Activated gamma-delta T cell (primary cell): Measurements from ENCODE around the gene BAK1.
"Not testable (repeated sequence)": the region's sequence is repeated elsewhere in the genome, so short reads cannot be mapped to it uniquely, and the experiment has no call there.

Source experiments
- DNase-seq: peaks from one replicate; lab custom pipeline; 2025; lab: John Stamatoyannopoulos, UW

Gene BAK1

GRCh38 chr6:33607784-33608161 is 27.7 kb upstream of the BAK1 start:
- no peak for DNase-seq

DNA sequence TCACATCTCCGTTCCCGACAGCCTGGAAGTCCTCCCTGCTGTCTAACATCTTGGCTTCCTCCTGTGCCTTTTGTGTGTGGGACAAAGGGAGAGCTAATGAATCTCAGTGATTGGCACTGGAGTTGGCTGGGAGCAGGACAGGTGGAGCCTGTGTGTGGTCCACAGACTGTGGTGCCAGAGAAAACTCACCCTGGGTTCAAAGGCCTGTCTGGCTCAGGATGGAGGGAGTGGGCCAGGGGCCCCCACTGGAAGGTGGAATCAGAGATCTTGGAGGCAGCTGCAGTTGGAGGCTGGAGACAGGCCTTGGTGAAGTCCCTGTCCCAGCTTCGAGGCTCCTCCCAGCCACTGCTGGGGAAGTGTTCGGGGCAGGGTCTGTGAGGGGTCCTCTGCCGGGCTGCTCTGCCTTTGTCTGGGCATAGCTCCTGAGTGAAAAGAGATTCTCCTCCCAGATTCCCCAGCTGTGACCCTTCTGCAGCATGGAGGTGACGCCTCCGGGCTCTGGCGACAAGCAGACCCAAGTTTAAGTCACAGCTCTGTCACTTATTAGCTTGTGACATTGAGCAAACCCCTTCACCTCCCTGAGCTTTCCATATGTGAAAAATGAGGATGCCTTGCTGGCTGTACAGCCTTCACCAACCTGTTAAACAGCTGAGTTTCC is 27.2 kb upstream of the BAK1 start:
- DNase-seq = no peak

DNA sequence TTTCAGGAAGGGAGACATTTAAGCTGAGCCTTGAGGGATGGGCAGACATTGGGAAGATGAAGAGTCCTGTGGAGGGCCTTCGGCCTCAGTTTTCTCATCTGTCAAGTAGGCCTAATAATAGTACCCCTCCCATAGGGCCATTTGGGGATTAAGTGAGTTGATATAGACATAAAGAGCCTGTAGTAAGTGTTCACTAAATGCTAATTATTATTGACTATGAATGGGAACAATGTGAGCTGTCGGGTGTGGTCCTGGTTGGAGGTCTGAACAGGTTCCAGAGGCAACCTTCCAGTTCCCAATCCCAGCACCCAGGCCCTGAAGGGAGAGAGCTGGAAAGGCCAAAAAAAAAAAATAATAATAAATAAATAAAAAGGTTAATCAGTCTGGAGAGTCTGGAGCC is 26.6 kb upstream of the BAK1 start:
- no peak for DNase-seq

- DNase-seq = no peak
Observed at GRCh38 chr6:33604941-33605854, 25.1 kb upstream of the BAK1 start.

GRCh38 chr6:33602180-33602579 is 22.1 kb upstream of the BAK1 start:
- no peak for DNase-seq

- no peak for DNase-seq
Observed at GRCh38 chr6:33600761-33601160, 20.7 kb upstream of the BAK1 start.

GRCh38 chr6:33599413-33599938 is 19.4 kb upstream of the BAK1 start:
- DNase-seq = no peak

GRCh38 chr6:33597551-33598322 is 17.7 kb upstream of the BAK1 start:
- no peak for DNase-seq

DNA sequence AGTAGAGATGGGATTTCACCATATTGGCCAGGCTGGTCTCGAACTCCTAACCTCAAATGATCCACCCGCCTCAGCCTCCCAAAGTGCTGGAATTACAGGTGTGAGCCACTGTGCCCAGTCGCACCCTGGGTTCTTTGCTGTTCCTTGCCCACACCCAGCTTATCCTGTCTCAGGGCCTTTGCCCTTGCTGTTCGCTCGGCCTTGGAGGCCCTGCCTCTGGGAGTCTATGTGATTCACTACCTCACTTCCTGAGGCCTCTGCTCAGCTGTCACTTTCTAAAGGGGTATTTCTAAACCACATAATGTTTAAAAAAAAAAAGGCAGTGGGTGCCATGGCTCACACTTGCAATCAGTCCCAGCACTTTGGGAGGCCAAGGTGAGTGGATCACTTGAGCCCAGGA is 16.8 kb upstream of the BAK1 start:
- DNase-seq = not testable (repeated sequence)

DNA sequence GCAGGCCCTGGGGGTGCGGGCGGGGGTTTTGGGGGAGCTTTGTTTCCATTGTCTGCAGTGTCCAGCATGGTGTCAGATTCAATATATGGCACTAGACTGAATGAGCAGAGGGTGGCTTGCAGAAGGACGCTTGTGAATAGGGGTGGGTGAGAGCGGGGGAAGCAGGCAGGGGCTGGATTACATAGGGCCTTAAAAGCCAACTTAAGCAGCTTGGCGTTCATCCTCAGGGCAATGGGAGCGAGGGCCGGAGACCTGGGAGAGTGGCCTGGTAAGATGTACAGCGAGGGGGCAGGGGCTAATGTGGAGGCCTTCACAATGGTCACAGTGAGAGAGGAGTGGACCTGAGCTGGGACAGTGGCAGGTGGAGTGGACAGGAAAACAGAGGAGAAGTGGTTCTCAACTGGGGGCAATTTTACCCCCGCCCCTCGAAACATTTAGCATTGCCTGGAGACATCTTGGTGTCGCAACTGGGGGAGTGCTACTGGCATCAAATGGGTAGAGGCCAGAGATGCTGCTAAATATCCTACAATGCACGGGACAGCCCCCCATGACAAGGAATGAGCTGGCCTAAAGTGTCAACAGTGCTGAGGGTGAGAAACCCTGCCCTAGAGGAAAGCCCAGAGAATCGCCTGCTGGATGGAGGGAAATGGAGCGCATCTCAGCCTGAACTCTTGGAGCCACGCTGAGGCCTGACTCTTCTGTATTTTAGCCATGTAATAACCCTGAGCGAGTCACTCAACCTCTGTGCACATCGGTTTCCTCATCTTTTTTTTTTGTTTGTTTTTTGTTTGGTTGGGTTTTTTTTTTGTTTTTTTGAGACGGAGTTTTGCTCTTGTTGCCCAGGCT is 15.1 kb upstream of the BAK1 start:
- DNase-seq = no peak

DNA sequence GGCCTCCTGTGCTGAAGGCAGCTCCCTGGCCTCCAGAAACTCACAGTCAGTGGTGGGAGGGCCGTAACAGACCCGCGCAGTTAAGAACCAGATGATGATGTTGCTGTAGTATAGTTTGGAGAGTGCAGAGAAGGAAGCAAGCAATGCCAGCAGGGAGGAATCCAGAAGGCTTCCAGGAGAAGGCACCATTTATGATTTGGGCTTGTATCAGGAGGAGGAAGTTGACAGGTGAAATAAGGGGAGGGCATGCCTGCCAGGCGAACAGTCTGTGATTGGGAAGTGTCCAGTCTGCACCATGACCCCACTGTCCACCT is 13.3 kb upstream of the BAK1 start:
- DNase-seq = no peak

GRCh38 chr6:33592595-33593413 is 12.7 kb upstream of the BAK1 start:
- peak; percentile 23 for DNase-seq

GRCh38 chr6:33592280-33592594 is 12.2 kb upstream of the BAK1 start:
- no peak for DNase-seq

DNA sequence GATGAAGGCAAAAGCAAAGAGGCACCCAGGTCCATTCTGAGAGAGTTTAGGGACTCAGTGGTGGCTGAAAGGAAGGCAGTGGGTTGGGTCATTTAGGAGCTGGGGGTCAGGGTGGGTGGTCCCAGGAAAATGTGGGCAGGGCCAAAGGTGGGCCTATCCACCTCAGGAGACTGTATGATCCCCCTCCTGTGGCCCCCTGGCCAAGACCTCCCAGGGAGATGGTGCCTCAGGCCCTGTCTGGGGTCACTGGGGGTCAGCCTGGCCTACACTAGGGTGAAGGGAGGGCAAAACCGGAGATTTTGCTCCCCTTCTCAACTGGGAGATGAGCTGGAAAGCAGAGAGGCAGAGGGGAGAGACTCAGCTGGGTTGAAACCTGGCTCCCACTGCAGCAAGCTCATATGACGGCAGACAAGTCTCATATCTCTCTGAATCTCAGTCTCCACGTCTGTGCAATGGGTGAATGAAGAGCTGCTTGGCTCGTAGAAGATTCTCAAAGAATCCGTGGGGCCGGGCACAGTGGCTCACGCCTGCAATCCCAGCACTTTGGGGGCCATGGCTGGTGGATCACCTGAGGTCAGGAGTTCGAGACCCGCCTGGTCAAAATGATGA is 11.5 kb upstream of the BAK1 start:
- DNase-seq = no peak

DNA sequence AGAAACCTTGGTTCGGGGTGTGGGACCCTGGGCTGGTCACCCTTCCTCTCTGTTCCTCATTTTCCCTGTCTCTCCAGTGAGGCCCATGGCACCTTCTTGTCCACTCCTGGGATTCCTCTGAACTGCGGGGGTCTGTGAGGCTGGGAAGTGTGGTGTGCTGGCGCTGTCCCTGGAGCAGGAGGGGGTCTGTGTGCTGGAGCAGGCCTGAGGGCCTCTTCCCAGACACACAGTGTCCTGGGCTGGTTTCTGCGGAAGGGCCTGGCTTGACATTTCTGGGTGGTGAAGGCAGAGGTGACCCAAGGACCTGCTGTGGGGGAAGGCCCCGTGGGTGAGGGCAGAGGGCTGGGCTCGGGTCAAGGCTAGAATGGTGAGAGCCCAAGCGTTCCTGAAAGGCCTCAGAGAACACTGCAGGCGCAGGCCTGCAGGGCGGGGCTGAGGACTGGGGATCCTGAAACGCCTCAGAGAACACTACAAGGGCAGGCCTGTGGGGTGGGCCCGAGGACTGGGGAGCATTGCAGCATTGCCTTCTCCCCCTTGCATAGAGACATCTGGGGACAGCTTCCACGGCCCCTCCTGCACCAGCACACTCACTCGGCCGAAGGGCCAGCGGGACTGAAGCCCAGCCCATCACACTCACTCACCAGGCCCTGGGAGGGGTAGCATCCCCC is 10.6 kb upstream of the BAK1 start:
- no peak for DNase-seq

DNA sequence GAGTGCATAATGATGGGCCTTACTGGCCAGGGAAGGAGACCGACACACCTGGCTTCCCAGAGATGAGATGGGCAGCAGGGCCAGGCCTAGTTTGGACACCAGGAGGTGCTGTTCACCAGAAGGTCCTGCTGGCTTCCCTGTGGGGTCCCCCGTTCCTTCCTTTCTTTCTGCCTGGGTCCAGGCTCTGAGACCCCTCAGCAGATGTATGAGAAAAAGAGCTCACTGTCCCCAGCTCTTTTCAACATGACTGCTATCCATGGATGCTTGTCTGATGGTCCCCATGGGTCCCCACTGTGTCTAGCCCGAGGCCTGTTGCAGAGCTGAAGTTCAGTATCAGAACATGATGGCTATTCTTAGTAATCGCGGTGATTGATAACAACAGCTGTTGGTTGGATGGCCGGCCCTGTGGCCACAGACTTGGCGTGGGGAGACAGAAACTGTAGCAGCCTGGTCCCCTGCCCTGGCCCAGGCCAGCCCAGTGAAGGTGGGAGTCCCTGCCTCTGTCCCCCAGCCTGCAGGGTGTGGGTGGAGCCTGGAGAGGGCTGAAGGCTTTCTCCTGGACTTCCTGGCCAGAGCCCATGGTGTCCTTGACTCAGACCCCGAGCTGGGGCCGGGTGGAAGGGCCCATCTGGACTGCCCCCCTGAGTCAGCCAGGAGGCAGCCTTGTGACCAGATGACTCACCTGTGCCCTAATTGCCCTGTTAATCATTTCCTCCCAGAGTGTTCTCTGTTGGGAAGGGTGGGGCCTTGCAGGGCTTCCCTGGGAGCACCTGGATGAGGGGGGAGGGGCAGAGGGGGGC is 9.9 kb upstream of the BAK1 start:
- DNase-seq = no peak

GRCh38 chr6:33589392-33589730 is 9.3 kb upstream of the BAK1 start:
- DNase-seq = no peak

DNA sequence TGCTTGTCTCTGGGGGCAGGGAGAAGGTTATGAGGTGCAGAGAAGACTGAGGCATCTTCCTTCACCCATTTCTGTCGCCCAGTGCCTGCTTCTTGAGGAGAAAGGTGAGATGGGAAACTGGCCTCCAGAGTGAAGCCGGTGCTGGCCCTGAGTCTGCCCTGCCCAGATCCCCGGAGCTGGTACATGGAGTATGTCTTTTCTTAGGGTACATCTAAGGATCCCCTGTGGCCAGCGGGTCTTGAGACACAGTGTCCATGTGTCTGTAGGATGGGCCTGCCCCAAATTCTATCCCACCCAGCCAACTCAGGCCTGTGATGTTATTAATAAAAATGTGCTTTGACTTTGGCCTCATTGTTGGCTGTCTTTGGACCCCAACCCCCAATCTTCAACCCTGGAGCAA is 8.8 kb upstream of the BAK1 start:
- DNase-seq = no peak

GRCh38 chr6:33587529-33587928 is 7.5 kb upstream of the BAK1 start:
- DNase-seq = no peak
